Anterior cingulate cortex (tissue), 58 donors: ENCODE results near the gene MBD5.
A peak's percentile ranks its signal among the peaks of the same experiment; 100 is the strongest.
"Not testable (repeated sequence)": the region's sequence is repeated elsewhere in the genome, so short reads cannot be mapped to it uniquely, and the experiment has no call there.

Experiments used
- DNase-seq, 58 donors: peaks; one replicate each; lab custom pipeline; 2025; lab: John Stamatoyannopoulos, UW

Gene MBD5

GRCh38 chr2:148021059-148021861 is at the start of gene MBD5:
TSS of gene MBD5 (plus strand) at chr2:148021091.
- peak in 36 of 58 donors; percentile 3 to 78 (median 48) for DNase-seq

DNA sequence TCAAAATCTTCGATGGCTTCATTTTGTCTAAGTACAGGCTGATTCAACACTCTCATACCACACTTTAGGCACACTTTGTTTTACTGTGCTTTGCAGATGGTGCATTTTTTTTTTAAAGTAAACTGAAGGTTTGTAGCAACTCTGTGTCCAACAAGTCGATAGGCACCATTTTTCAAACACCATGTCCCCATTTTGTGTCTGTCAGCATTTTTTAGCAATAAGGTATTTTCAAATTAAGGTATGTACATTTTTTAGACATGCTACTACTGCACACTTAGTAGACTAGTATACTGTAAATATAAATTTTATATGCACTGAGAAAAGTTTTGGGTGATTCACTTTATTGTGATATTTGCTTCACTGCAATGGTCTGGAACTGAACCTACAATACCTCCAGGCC is 44.8 kb upstream of the MBD5 start:
- DNase-seq: no peak

DNA sequence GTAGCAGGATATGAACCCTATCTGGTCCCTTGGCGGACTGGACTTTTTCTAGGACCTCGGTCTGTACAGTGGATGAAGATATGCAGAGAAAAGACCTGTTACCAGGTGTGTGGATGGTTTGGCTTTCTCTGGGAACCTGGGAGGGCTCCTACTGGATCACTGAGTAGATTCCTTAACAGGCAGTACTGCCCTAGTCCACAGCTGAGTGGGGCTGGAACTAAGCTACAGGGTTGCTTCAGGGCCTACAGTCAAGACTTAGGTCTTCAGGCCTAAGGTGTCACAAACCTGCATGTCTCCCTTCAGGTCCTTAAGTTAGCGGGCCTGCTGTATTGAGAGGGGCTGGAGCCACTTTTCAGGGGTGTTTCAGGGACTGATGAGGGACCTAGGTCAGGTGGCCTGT is 43.2 kb upstream of the MBD5 start:
- no peak for DNase-seq

GRCh38 chr2:147980940-147981528 is 39.9 kb upstream of the MBD5 start:
- DNase-seq: no peak

DNA sequence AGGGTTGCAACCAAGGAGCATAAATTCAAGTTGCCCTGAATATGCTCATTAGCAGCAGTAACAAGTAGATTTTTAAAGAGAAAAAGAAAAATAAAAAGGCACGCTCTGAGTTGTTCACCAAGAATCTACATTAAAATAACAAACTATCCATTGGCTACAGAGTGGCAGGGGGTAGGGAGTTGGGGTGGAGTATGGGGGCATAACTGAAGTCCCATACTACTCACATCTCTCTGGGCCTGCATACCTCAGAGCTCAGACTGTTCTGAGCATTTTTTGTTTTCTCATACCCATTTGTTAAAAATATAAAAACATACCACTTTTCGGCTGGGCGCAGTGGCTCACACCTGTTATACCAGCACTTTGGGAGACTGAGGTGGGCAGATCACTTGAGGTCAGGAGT is 31.8 kb upstream of the MBD5 start:
- DNase-seq: no peak

GRCh38 chr2:147989809-147990403 is 31.0 kb upstream of the MBD5 start:
- no peak for DNase-seq

GRCh38 chr2:147994965-147995364 is 25.9 kb upstream of the MBD5 start:
- not testable (repeated sequence) for DNase-seq

GRCh38 chr2:147996828-147997227 is 24.1 kb upstream of the MBD5 start:
- no peak for DNase-seq

DNA sequence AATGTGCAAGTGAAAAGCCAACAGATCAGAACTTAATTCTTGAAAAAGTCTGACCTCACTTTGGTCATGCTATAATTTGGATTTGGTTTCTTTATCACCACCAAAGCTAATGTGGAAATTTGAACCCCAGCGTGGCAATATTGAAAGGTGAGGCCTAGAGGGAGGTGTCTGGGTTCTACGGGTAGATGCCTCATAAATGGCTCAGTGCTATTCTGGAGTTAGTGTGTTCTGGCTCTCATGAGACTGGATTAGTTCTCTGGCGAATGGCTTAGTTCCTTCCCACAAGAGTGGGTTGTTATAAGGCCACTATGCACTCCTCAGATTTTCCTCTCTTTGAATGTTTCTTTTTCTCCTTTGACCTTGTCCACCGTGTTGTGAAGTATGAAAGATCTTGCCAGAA is 22.7 kb upstream of the MBD5 start:
- DNase-seq: no peak

- no peak for DNase-seq
These were observed 21.8 kb upstream of the MBD5 start for GRCh38 chr2:147999126-147999525.

- DNase-seq: no peak
These were observed 20.8 kb upstream of the MBD5 start for GRCh38 chr2:148000095-148000494.

DNA sequence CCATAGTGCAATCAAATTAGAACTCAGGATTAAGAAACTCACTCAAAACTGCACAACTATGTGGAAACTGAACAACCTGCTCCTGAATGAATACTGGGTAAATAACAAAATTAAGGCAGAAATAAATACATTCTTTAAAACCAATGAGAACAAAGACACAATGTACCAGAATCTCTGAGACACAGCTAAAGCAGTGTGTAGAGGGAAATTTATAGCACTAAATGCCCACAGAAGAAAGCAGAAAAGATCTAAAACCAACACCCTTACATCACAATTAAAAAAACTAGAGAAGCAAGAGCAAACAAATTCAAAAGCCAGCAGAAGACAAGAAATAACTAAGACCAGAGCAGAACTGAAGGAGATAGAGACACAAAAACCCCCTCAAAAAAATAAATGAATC is 18.5 kb upstream of the MBD5 start:
- not testable (repeated sequence) for DNase-seq

- DNase-seq: no peak
These were observed 14.5 kb upstream of the MBD5 start for GRCh38 chr2:148006249-148007007.

GRCh38 chr2:148007219-148007900 is 13.5 kb upstream of the MBD5 start:
- DNase-seq: no peak

DNA sequence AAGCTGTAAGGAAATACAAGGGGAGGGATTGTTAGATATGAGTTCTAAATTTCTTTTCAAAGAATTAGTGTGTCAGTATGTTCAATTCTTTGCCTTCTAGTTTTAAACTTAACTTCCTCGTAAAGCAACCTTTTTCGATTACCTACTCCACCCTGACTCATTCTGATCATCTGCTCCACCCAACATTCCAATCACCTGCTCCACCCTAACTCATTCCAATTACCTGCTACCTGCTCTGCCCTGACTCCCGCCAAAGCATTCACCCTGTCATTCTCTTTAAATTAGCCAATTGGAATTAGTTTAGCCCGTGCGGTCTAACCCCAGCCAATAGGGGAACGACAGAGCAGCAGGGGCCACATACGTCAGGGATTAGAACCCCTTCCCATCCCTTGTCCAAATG is 12.5 kb upstream of the MBD5 start:
- DNase-seq: not testable (repeated sequence)

GRCh38 chr2:148013876-148014275 is 7.0 kb upstream of the MBD5 start:
- DNase-seq: no peak

DNA sequence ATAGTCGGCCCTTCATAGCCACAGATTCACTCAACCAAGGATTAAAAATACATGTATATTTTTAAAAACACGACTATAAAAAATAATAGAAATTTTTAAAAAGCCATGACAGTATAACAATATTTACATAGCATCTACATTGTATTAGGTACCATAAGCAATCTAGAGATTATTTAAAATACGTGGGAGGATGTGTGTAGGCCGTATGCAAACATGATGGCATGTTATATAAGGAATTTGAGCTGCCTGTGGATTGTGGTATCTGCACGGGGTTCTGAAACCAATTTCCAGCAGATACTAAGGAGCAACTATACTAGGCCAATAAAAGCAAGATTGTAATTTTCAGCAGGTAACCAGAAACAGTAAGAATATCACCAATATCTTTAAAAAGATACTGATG is 6.3 kb upstream of the MBD5 start:
- no peak for DNase-seq

DNA sequence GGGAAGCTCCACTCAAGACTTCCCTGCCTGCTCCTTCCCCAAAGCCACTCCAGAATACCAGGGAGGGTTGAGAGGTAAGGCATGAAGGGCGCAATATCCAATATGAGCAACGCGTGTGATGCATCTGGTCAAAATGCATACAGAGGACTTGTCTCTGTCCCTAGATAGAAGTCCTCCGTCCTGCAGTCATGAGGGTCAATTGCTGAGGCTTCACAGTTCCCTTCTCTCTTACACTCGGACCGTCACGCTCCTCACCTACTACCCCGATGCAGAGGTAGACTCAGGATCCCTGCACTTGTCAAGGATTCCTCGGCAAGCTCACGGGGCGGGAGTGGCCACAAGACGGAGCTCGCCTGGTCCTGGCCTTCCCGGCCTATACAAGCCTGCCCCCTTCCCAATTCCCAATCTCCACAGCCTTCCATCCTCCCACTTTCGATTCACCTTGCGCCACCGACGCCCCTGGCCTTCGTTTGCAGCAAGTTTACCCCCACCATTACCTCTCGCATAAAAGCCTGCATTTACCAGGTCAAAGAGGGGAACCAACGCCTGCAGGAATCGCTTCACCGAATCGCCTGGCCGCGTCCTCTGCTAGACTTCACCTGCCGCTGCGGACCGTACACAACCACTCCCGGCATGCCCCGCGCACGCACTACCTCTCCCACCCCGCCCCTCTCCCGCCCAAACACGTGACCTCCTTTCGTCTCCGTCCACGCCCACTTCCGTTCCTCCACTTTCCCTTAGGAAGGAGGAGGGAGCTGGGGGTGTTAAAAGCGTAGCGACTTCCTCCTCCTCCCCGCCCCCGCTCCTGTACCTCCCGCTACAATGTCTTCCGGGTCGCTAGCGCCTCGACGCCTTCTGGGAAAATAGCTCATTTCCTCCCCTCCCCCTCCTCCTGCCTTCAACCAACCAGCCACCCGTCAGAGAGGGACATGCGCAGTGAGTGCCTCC is 506 bp upstream of the MBD5 start, which contains the start of gene ORC4:
Gene ORC4, minus strand, starts transcription at position 627 of the 948 bp plus-strand sequence. CDS start 44,779 bp downstream, outside the sequence.
- peak; percentile 87 to 99 (median 97) for DNase-seq

- DNase-seq: peak in 3 of 58 donors; percentile 1 to 20 (median 19)
These were observed 995 bp downstream of the MBD5 start for GRCh38 chr2:148021886-148022285.
